GM12878 (cell line): Measurements from ENCODE around the gene PLXND1. TPM values are rescaled to one million over a fixed set of nuclear protein-coding genes. Genes with fewer than 3 reads are reported as not detected.

ENCODE experiments used
- ATAC-seq: fragments of 200-7000 bp; cut with Tn5 transposase; 3 replicates; pipeline ENCODE4 v1.9.1; 2020; ENCODE audit warnings: mild to moderate bottlenecking, moderate library complexity
- BruUV-seq: library from RNA; stranded (reverse); fragments of 400-500 nt; replicated peaks from 2 replicates; lab custom pipeline; 2021; lab: Mats Ljungman, UMichigan
- CTCF ChIA-PET: fragments of 300-600 bp; sonication (Branson Sonifier 250); formaldehyde crosslinking; extraction: SDS; loops from one replicate; lab custom pipeline; 2021; ENCODE audit warnings: inconsistent platforms; lab: Yijun Ruan, JAX
- POLR2A ChIA-PET: fragments of 350-600 bp; formaldehyde crosslinking; extraction: SDS; loops from one replicate; lab custom pipeline; 2021; ENCODE audit warnings: inconsistent platforms; lab: Charles Lee
- RAD21 ChIA-PET: fragments of 300-600 bp; sonication (Branson Sonifier 250); formaldehyde crosslinking; loops from one replicate; lab custom pipeline; 2023; ENCODE audit warnings: antibody characterized with exemption; ENCODE audit not compliant: unreplicated experiment; lab: Charles Lee
- SMC1A ChIA-PET: fragments of 300-600 bp; sonication (Branson Sonifier 250); formaldehyde crosslinking; loops from one replicate; lab custom pipeline; 2023; ENCODE audit not compliant: unreplicated experiment, uncharacterized antibody; lab: Charles Lee
- DNase-seq: peaks from one replicate; pipeline ENCODE4 v3.0.0-alpha.2; 2011; ENCODE audit warnings: low read depth, low spot score
- FAIRE-seq: peaks from 3 replicates; lab custom pipeline; 2011; peaks lifted over from hg19 to GRCh38; lab: Jason Lieb, UNC
- H2AFZ ChIP-seq: 2 replicates; pipeline ENCODE4 v1.6.0; 2011; ENCODE audit warnings: low read depth, low read length, control low read depth; ENCODE audit not compliant: control insufficient read depth
- H3K27ac ChIP-seq: 2 replicates; pipeline ENCODE4 v1.5.1; 2011; ENCODE audit warnings: control low read depth; ENCODE audit not compliant: control insufficient read depth, insufficient read depth
- H3K27me3 ChIP-seq, 2 experiments: replicated peaks in 1 of 2; 2 replicates each; pipeline versions ENCODE4 v1.6.0 to v1.6.1; 2011; ENCODE audit warnings: low read length in 1 of 2; ENCODE audit not compliant: control insufficient read depth in 2 of 2, insufficient read depth in 2 of 2
- H3K36me3 ChIP-seq, 2 experiments: 2 replicates each; pipeline ENCODE4 v1.5.1; 2011; ENCODE audit warnings: low read length in 1 of 2; ENCODE audit not compliant: control insufficient read depth in 2 of 2, insufficient read depth in 2 of 2
- H3K4me1 ChIP-seq: 2 replicates; pipeline ENCODE4 v1.6.1; 2011; ENCODE audit warnings: mild to moderate bottlenecking, low read length, moderate library complexity, mixed read lengths; ENCODE audit not compliant: control insufficient read depth, insufficient read depth
- H3K4me2 ChIP-seq: 2 replicates; pipeline ENCODE4 v1.6.0; 2011; ENCODE audit warnings: control low read depth; ENCODE audit not compliant: control insufficient read depth, insufficient read depth
- H3K4me3 ChIP-seq: fragments of 200-600 bp; sonication (generic); 2 replicates; pipeline ENCODE4 v1.5.1; 2016
- H3K79me2 ChIP-seq: 2 replicates; pipeline ENCODE4 v1.6.0; 2011; ENCODE audit warnings: low read length; ENCODE audit not compliant: control insufficient read depth, insufficient read depth
- H3K9ac ChIP-seq: 2 replicates; pipeline ENCODE4 v1.8.0; 2011; ENCODE audit warnings: low read length, control low read depth, mixed read lengths; ENCODE audit not compliant: control insufficient read depth, insufficient read depth
- H3K9me3 ChIP-seq: replicated peaks from 3 replicates; pipeline ENCODE4 v1.5.1; 2011; ENCODE audit warnings: mild to moderate bottlenecking, low read length; ENCODE audit not compliant: control insufficient read depth, insufficient read depth
- H4K20me1 ChIP-seq: 2 replicates; pipeline ENCODE4 v1.6.0; 2011; ENCODE audit not compliant: control insufficient read depth, insufficient read depth
- CBX3 ChIP-seq: fragments of 200-600 bp; sonication (generic); IDR thresholded peaks from 2 replicates; pipeline ENCODE4 v1.6.1; 2016; ENCODE audit warnings: low read depth, borderline replicate concordance
- CHD1 ChIP-seq: IDR thresholded peaks from 2 replicates; pipeline ENCODE4 v1.6.1; 2012; ENCODE audit warnings: low read depth, low read length, improper control_type of control experiment
- E2F8 ChIP-seq: fragments of 450-650 bp; IDR thresholded peaks from 2 replicates; pipeline ENCODE4 v1.6.1; 2018; ENCODE audit warnings: mild to moderate bottlenecking, low read depth, moderate library complexity; ENCODE audit not compliant: partially characterized antibody
- E4F1 ChIP-seq: fragments of 450-650 bp; IDR thresholded peaks from 2 replicates; pipeline ENCODE4 v1.6.1; 2018; ENCODE audit warnings: borderline replicate concordance, mild to moderate bottlenecking; ENCODE audit not compliant: partially characterized antibody
- GATAD2B ChIP-seq: fragments of 450-650 bp; conservative IDR thresholded peaks from 2 replicates; pipeline ENCODE4 v1.6.1; 2017; ENCODE audit warnings: low read depth, mild to moderate bottlenecking, moderate library complexity
- HDAC6 ChIP-seq: fragments of 200-600 bp; sonication (generic); IDR thresholded peaks from one replicate; pipeline ENCODE4 v1.8.0; 2017; ENCODE audit warnings: antibody characterized with exemption; ENCODE audit not compliant: unreplicated experiment
- IKZF1 ChIP-seq: fragments of 450-650 bp; conservative IDR thresholded peaks from 2 replicates; pipeline ENCODE4 v1.6.1; 2017; ENCODE audit warnings: antibody characterized with exemption, mild to moderate bottlenecking
- IRF4 ChIP-seq: IDR thresholded peaks from 2 replicates; pipeline ENCODE4 v1.6.1; 2011; ENCODE audit warnings: low read depth, low read length
- MTA2 ChIP-seq: fragments of 450-650 bp; IDR thresholded peaks from 2 replicates; pipeline ENCODE4 v1.6.1; 2016; ENCODE audit warnings: low read depth, mild to moderate bottlenecking, moderate library complexity
- NR2C2 ChIP-seq: IDR thresholded peaks from 2 replicates; pipeline ENCODE4 v1.6.1; 2011; ENCODE audit warnings: borderline replicate concordance, low read depth; ENCODE audit not compliant: control insufficient read depth, insufficient read length
- NRF1 ChIP-seq: conservative IDR thresholded peaks from 2 replicates; pipeline ENCODE4 v1.6.1; 2011; ENCODE audit warnings: mild to moderate bottlenecking, low read depth, low read length, improper control_type of control experiment
- ZBTB33 ChIP-seq: fragments of 450-650 bp; IDR thresholded peaks from 2 replicates; pipeline ENCODE4 v1.6.1; 2017; ENCODE audit warnings: mild to moderate bottlenecking
- WGBS: methylation state at CpG from one replicate; pipeline ENCODE4 v1.1.6; 2016; ENCODE audit warnings: low lambda C conversion rate; ENCODE audit not compliant: insufficient replicate concordance, insufficient coverage; ENCODE audit errors: missing lambda C conversion rate; 5-methylcytosine and 5-hydroxymethylcytosine counted together
- in situ Hi-C: fragments of 300-500 bp; cut with MboI; formaldehyde crosslinking; loops from 9 replicates; pipeline ENCODE4 v1.14.3; 2018; ENCODE audit warnings: mixed read lengths
- intact Hi-C: fragments of 100-400 bp; cut with micrococcal nuclease; formaldehyde crosslinking; loops from one replicate; pipeline ENCODE4 v1.14.2; 2022; ENCODE audit not compliant: unreplicated experiment
- polyA plus RNA-seq, 11 experiments: library from polyadenylated mRNA; depleted of rRNA in 4 of 11; unstranded in 6 of 11; stranded (reverse) in 5 of 11; fragments of >200 nt; fragmentation: Nextera tagmentation in 4 of 11; fragmentation: Illumina TruSeq in 1 of 11; extraction: Ambion mirVana in 4 of 11; extraction: Trizol in 1 of 11; gene quantifications; 1 replicate in 1 of 11; 2 replicates in 10 of 11; pipeline versions ENCODE4 v1.2.1 to v1.2.3, GENCODE V29; 2011 to 2016; ENCODE audit warnings: inconsistent platforms in 2 of 11, missing spikeins in 2 of 11, low read depth in 1 of 11
- total RNA-seq, 4 experiments: library from RNA; depleted of rRNA in 3 of 4; stranded (reverse); fragments of >200 nt in 3 of 4; fragmentation: Illumina TruSeq in 1 of 4; extraction: Trizol in 1 of 4; gene quantifications; 2 replicates each; pipeline versions ENCODE4 v1.2.1 to v1.2.3, GENCODE V29; 2013 to 2021
- TF ChIP-seq, protein P1 (sequence below): fragments of 450-650 bp; IDR thresholded peaks from 2 replicates; pipeline ENCODE4 v1.6.1; 2017; ENCODE audit warnings: antibody characterized with exemption, mild to moderate bottlenecking, moderate library complexity

The PLXND1 gene
- total and polyA plus RNA-seq, 10 of the 15 experiments (the other 5 are each of a cell fraction or from before 2014, with no cell fraction given): 0.01 to 2.3 (median 0.72) TPM; not detected in 7

GRCh38 chr3:129622226-129622874 is 15.9 kb upstream of the PLXND1 start:
- FAIRE-seq (no peak), DNase-seq (no peak), ATAC-seq (no peak)
- ChIA-PET SMC1A (no interaction called here), RAD21 (no interaction called here), POLR2A (interaction anchor here (0.5 to 0.6 kb wide), 2 partner anchors 57 to 302 kb away, joined by 3 to 5 read pairs; no protein-coding TSS in a partner anchor), CTCF (interaction anchor here (0.6 kb wide), 1 partner anchor 25 kb away, joined by 3 read pairs; no protein-coding TSS in a partner anchor)
- in situ Hi-C loops: no loop called here
- no peak overlapping the region for H3K4me2 ChIP-seq
- TF ChIP-seq E2F8 (no peak), MTA2 (no peak), HDAC6 (no peak), NR2C2 (no peak), CBX3 (no peak), E4F1 (no peak), IRF4 (no peak), CHD1 (no peak), NRF1 (no peak), ZBTB33 (no peak), GATAD2B (no peak), IKZF1 (no peak)
- TF ChIP-seq, protein P1, sequence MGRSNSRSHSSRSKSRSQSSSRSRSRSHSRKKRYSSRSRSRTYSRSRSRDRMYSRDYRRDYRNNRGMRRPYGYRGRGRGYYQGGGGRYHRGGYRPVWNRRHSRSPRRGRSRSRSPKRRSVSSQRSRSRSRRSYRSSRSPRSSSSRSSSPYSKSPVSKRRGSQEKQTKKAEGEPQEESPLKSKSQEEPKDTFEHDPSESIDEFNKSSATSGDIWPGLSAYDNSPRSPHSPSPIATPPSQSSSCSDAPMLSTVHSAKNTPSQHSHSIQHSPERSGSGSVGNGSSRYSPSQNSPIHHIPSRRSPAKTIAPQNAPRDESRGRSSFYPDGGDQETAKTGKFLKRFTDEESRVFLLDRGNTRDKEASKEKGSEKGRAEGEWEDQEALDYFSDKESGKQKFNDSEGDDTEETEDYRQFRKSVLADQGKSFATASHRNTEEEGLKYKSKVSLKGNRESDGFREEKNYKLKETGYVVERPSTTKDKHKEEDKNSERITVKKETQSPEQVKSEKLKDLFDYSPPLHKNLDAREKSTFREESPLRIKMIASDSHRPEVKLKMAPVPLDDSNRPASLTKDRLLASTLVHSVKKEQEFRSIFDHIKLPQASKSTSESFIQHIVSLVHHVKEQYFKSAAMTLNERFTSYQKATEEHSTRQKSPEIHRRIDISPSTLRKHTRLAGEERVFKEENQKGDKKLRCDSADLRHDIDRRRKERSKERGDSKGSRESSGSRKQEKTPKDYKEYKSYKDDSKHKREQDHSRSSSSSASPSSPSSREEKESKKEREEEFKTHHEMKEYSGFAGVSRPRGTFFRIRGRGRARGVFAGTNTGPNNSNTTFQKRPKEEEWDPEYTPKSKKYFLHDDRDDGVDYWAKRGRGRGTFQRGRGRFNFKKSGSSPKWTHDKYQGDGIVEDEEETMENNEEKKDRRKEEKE: no peak
- no peaks in the 10 kb centered on the region for H3K9me3 ChIP-seq
- no peak overlapping the region for H3K27ac ChIP-seq
- H4K20me1 ChIP-seq: no peaks in the 10 kb centered on the region
- no peaks in the 10 kb centered on the region; a peak in 2 of 4 replicates for H3K27me3 ChIP-seq
- H3K4me1 ChIP-seq: peaks cover 6% of the 10 kb centered on the region; the same call in 1 of the 2 replicates
- H3K36me3 ChIP-seq: no peaks in the 10 kb centered on the region
- no peak overlapping the region for H2AFZ ChIP-seq
- WGBS: 65% methylated on average over 12 of the region's 12 CpGs
- no TSS peak for BruUV-seq
- no peak overlapping the region for H3K9ac ChIP-seq
- intact Hi-C loops: loop anchor here (10.0 kb wide), 1 partner anchor 238 kb away; no protein-coding TSS in a partner anchor
- H3K79me2 ChIP-seq: no peaks in the 10 kb centered on the region; the same call in 1 of the 2 replicates
- H3K4me3 ChIP-seq: no peak overlapping the region
